Omental fat pad (tissue), 4 donors: ENCODE data around the gene FYTTD1. TPM values are rescaled to one million over a fixed set of nuclear protein-coding genes. Genes with fewer than 3 reads are reported as not detected.

Experiments
- ATAC-seq: fragments of 150-250 bp; one replicate; pipeline ENCODE4 v1.9.1; 2016; ENCODE audit warnings: mild to moderate bottlenecking, moderate library complexity; ENCODE audit not compliant: low FRiP score
- DNase-seq: peaks from one replicate; pipeline ENCODE4 v3.0.0-alpha.2; 2019; ENCODE audit warnings: low spot score
- CTCF ChIP-seq, 3 donors: fragments of 450-650 bp; IDR thresholded peaks; one replicate each; pipeline ENCODE4 v1.5.1; 2016 to 2017; ENCODE audit warnings: antibody characterized with exemption in 3 of 3, mild to moderate bottlenecking in 3 of 3, moderate library complexity in 2 of 3
- total RNA-seq, 4 donors: library from RNA; depleted of rRNA; stranded (reverse); fragments of >200 nt; gene quantifications; one replicate each; pipeline ENCODE4 v1.1.0, GENCODE V29; 2016

Gene FYTTD1
- total RNA-seq, 4 donors from 2014 or later = 44.3 to 62.1 (median 50.8) TPM

GRCh38 chr3:197742787-197743186 lies 6.9 kb upstream of the FYTTD1 start:
- DNase-seq (no peak), ATAC-seq (no peak)
- no peak for TF ChIP-seq CTCF (IDR thresholded peaks at IDR 0.05)

- no peak for TF ChIP-seq CTCF (IDR thresholded peaks at IDR 0.05)
- DNase-seq (no peak), ATAC-seq (no peak)
Measured at GRCh38 chr3:197746209-197746608, 3.5 kb upstream of the FYTTD1 start.

GRCh38 chr3:197746801-197747237 lies 2.9 kb upstream of the FYTTD1 start:
- DNase-seq = no peak
- TF ChIP-seq CTCF (IDR thresholded peaks at IDR 0.05) = no peak
- ATAC-seq = no peak

- TF ChIP-seq CTCF (IDR thresholded peaks at IDR 0.05) = no peak
- ATAC-seq (no peak), DNase-seq (no peak)
Measured at GRCh38 chr3:197748597-197749314, 927 bp upstream of the FYTTD1 start.

- no peak for DNase-seq
- no peak for TF ChIP-seq CTCF (IDR thresholded peaks at IDR 0.05)
- peak; percentile 60 for ATAC-seq
Measured at GRCh38 chr3:197749315-197749600, 425 bp upstream of the FYTTD1 start.

- DNase-seq = peak; percentile 40
Measured at GRCh38 chr3:197750396-197750831, 731 bp downstream of the FYTTD1 start.

More at GRCh38 chr3:197750396-197750831, 731 bp downstream of the FYTTD1 start:
- ATAC-seq = peak; percentile 52
- no peak for TF ChIP-seq CTCF (IDR thresholded peaks at IDR 0.05)
